A549 (cell line): ENCODE measurements around the gene ADRA2A.

ENCODE experiments used
- CHD2 ChIP-seq: fragments of 150-350 bp; IDR thresholded peaks from 2 replicates; pipeline ENCODE4 v1.6.1; 2014; ENCODE audit warnings: low read length; ENCODE audit not compliant: partially characterized antibody
- KDM1A ChIP-seq: fragments of 200-600 bp; sonication (generic); IDR thresholded peaks from 2 replicates; pipeline ENCODE4 v1.6.1; 2016; ENCODE audit warnings: low read depth, mild to moderate bottlenecking
- POLR2A ChIP-seq: IDR thresholded peaks from 2 replicates; pipeline ENCODE4 v1.6.1; 2012; ENCODE audit warnings: mild to moderate bottlenecking, low read length
- TFCP2L1 ChIP-seq: fragments of 250-450 bp; sonication (Bioruptor Pico); IDR thresholded peaks from 2 replicates; pipeline ENCODE4 v1.5.0; 2021; ENCODE audit warnings: mild to moderate bottlenecking
- TF ChIP-seq, protein P1 (sequence below): IDR thresholded peaks from 2 replicates; pipeline ENCODE4 v1.6.1; 2012
- TF ChIP-seq, protein P2 (sequence below): fragments of >200 bp; sonication (Bioruptor Twin); formaldehyde crosslinking; IDR thresholded peaks from 3 replicates; pipeline ENCODE4 v1.5.1; 2016

DNA sequence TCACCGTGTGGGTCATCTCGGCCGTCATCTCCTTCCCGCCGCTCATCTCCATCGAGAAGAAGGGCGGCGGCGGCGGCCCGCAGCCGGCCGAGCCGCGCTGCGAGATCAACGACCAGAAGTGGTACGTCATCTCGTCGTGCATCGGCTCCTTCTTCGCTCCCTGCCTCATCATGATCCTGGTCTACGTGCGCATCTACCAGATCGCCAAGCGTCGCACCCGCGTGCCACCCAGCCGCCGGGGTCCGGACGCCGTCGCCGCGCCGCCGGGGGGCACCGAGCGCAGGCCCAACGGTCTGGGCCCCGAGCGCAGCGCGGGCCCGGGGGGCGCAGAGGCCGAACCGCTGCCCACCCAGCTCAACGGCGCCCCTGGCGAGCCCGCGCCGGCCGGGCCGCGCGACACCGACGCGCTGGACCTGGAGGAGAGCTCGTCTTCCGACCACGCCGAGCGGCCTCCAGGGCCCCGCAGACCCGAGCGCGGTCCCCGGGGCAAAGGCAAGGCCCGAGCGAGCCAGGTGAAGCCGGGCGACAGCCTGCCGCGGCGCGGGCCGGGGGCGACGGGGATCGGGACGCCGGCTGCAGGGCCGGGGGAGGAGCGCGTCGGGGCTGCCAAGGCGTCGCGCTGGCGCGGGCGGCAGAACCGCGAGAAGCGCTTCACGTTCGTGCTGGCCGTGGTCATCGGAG is 1.8 kb downstream of the ADRA2A start:
- no peak for TF ChIP-seq POLR2A
- TF ChIP-seq TFCP2L1 (CRISPR knock-in tag), result no peak
- no peak for TF ChIP-seq KDM1A
- TF ChIP-seq CHD2, result no peak
- TF ChIP-seq, protein P1, sequence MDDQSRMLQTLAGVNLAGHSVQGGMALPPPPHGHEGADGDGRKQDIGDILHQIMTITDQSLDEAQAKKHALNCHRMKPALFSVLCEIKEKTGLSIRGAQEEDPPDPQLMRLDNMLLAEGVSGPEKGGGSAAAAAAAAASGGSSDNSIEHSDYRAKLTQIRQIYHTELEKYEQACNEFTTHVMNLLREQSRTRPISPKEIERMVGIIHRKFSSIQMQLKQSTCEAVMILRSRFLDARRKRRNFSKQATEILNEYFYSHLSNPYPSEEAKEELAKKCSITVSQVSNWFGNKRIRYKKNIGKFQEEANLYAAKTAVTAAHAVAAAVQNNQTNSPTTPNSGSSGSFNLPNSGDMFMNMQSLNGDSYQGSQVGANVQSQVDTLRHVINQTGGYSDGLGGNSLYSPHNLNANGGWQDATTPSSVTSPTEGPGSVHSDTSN, result no peak
- TF ChIP-seq, protein P2, sequence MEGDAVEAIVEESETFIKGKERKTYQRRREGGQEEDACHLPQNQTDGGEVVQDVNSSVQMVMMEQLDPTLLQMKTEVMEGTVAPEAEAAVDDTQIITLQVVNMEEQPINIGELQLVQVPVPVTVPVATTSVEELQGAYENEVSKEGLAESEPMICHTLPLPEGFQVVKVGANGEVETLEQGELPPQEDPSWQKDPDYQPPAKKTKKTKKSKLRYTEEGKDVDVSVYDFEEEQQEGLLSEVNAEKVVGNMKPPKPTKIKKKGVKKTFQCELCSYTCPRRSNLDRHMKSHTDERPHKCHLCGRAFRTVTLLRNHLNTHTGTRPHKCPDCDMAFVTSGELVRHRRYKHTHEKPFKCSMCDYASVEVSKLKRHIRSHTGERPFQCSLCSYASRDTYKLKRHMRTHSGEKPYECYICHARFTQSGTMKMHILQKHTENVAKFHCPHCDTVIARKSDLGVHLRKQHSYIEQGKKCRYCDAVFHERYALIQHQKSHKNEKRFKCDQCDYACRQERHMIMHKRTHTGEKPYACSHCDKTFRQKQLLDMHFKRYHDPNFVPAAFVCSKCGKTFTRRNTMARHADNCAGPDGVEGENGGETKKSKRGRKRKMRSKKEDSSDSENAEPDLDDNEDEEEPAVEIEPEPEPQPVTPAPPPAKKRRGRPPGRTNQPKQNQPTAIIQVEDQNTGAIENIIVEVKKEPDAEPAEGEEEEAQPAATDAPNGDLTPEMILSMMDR, result no peak
